GM06990 (cell line): ENCODE measurements around the gene C1S.

Experiments used
- DNase-seq: peaks from one replicate; pipeline ENCODE4 v3.0.0-alpha.2; 2011; ENCODE audit not compliant: insufficient read length; ENCODE audit errors: extremely low read depth
- H3K27me3 ChIP-seq: replicated peaks from 2 replicates; pipeline ENCODE4 v1.6.0; 2011; ENCODE audit warnings: low read length; ENCODE audit not compliant: control insufficient read depth, insufficient read depth
- H3K36me3 ChIP-seq: 2 replicates; pipeline ENCODE4 v1.5.1; 2011; ENCODE audit warnings: low read length; ENCODE audit not compliant: control insufficient read depth, insufficient read depth
- H3K4me3 ChIP-seq: replicated peaks from 2 replicates; pipeline ENCODE4 v1.5.1; 2011; ENCODE audit warnings: low read depth, mild to moderate bottlenecking, control low read depth, low read length
- CTCF ChIP-seq: IDR thresholded peaks from 2 replicates; pipeline ENCODE4 v1.5.1; 2011; ENCODE audit warnings: low read length, control low read depth, mild to moderate bottlenecking, inconsistent platforms; ENCODE audit not compliant: insufficient read depth, poor library complexity, severe bottlenecking

Gene C1S

GRCh38 chr12:7091660-7092228 is 31.2 kb downstream of the C1S start:
- no peak for TF ChIP-seq CTCF

GRCh38 chr12:7092229-7092985 is 31.9 kb downstream of the C1S start, which contains the start of gene C1R:
TSS of gene C1R (minus strand) at chr12:7092445. CDS start at chr12:7092388, 57 bp downstream.
- Histone ChIP-seq H3K27me3 (no peaks in the 10 kb centered on the region), H3K4me3 (no peak within 1 kb of the TSS; the same call in 1 of the 2 replicates), H3K36me3 (no peaks in the 10 kb centered on the region)
- peak; percentile 91 for TF ChIP-seq CTCF
- DNase-seq = peak; percentile 41

More at GRCh38 chr12:7091660-7092228, 31.2 kb downstream of the C1S start:
- DNase-seq = no peak
- Histone ChIP-seq H3K27me3 (no peaks in the 10 kb centered on the region), H3K36me3 (no peaks in the 10 kb centered on the region), H3K4me3 (no peak overlapping the region)

GRCh38 chr12:7092986-7093460 is 32.5 kb downstream of the C1S start:
- Histone ChIP-seq H3K4me3 (no peak overlapping the region), H3K27me3 (no peaks in the 10 kb centered on the region), H3K36me3 (no peaks in the 10 kb centered on the region)
- TF ChIP-seq CTCF = no peak
- no peak for DNase-seq

GRCh38 chr12:7093486-7093885 is 33.0 kb downstream of the C1S start:
- TF ChIP-seq CTCF = no peak
- H3K27me3 ChIP-seq = no peaks in the 10 kb centered on the region
- no peaks in the 10 kb centered on the region for H3K36me3 ChIP-seq
- no peak overlapping the region for H3K4me3 ChIP-seq
- no peak for DNase-seq

- no peak for TF ChIP-seq CTCF
- Histone ChIP-seq H3K4me3 (no peak overlapping the region), H3K27me3 (no peaks in the 10 kb centered on the region), H3K36me3 (no peaks in the 10 kb centered on the region)
- DNase-seq = no peak
Observed at GRCh38 chr12:7093892-7094291, 33.4 kb downstream of the C1S start.
